ENCODE results near the gene GPR146.

GPR146 gene

GRCh38 chr7:1083729-1084657, 39.6 kb downstream of the GPR146 start:
- no peak overlapping the region for H3K27ac ChIP-seq (ENCODE audit: low read length, poor library complexity, severe bottlenecking)
- H3K9me3 ChIP-seq (ENCODE audit: control insufficient read depth, low read length) = no peaks in the 10 kb centered on the region
- H3K4ac ChIP-seq (ENCODE audit: low read depth in 1 of 2, low read length in 2 of 2) = no peak overlapping the region
- H2AFZ ChIP-seq (ENCODE audit: low read depth, low read length) = no peak overlapping the region
- H3K36me3 ChIP-seq (ENCODE audit: control insufficient read depth in 1 of 2, insufficient read depth in 2 of 2, low read depth in 1 of 2, low read length in 2 of 2) = peaks cover 0 to 28% of the 10 kb centered on the region in 2 experiments
- no peak overlapping the region for H2BK120ac ChIP-seq (ENCODE audit: low read depth, low read length)
- H3K23ac ChIP-seq (ENCODE audit: low read length in 2 of 2) = no peak overlapping the region
- no peak overlapping the region for H2BK15ac ChIP-seq (ENCODE audit: low read depth, poor library complexity, severe bottlenecking)
- no peak overlapping the region for H3K9ac ChIP-seq (ENCODE audit: low read length)
- DNase-seq = no peak
- peaks cover 46% of the 10 kb centered on the region for H3K79me1 ChIP-seq (replicated peaks; ENCODE audit: low read length, poor library complexity, severe bottlenecking)
- peaks cover 44% of the 10 kb centered on the region for H3K4me1 ChIP-seq (ENCODE audit: control insufficient read depth, insufficient read depth, low read depth, low read length)
- no peak overlapping the region for H3K4me2 ChIP-seq (ENCODE audit: low read length, poor library complexity, severe bottlenecking)
- 94% methylated on average over 45 of the region's 45 CpGs for WGBS
- no peaks in the 10 kb centered on the region for H3K27me3 ChIP-seq (ENCODE audit: control insufficient read depth in 1 of 2, insufficient read depth in 1 of 2, low read length in 2 of 2)
- H2AK5ac ChIP-seq (ENCODE audit: low read length, severe bottlenecking) = no peak overlapping the region
- H3K4me3 ChIP-seq (ENCODE audit: insufficient read depth in 1 of 2, low read depth in 1 of 2, low read length in 2 of 2) = no peak overlapping the region
- H4K91ac ChIP-seq (ENCODE audit: low read length) = peak overlapping the region; percentile 56
- H3K14ac ChIP-seq (ENCODE audit: low read length in 2 of 2) = peak overlapping the region in 1 of 2 experiments; percentile 62
- H2BK12ac ChIP-seq (ENCODE audit: low read length in 2 of 2) = no peak overlapping the region
- peak overlapping the region; percentile 5 to 59 for H3K18ac ChIP-seq (ENCODE audit: low read depth in 1 of 2, low read length in 2 of 2)
- no peak overlapping the region for H2BK5ac ChIP-seq (ENCODE audit: low read depth, low read length, poor library complexity, severe bottlenecking)
- H4K8ac ChIP-seq (ENCODE audit: low read length) = no peak overlapping the region

- no peak overlapping the region for H2AK5ac ChIP-seq (ENCODE audit: low read length, severe bottlenecking)
- H4K91ac ChIP-seq (ENCODE audit: low read length) = no peak overlapping the region
- no peak overlapping the region for H3K18ac ChIP-seq (ENCODE audit: low read depth in 1 of 2, low read length in 2 of 2)
- H3K4me3 ChIP-seq (ENCODE audit: insufficient read depth in 1 of 2, low read depth in 1 of 2, low read length in 2 of 2) = no peak overlapping the region
- peaks cover 39% of the 10 kb centered on the region for H3K79me1 ChIP-seq (replicated peaks; ENCODE audit: low read length, poor library complexity, severe bottlenecking)
- H3K4me2 ChIP-seq (ENCODE audit: low read length, poor library complexity, severe bottlenecking) = no peak overlapping the region
- peak overlapping the region; percentile 88 for H3K9ac ChIP-seq (ENCODE audit: low read length)
- H3K14ac ChIP-seq (ENCODE audit: low read length in 2 of 2) = no peak overlapping the region
- WGBS = 66% methylated on average over 10 of the region's 10 CpGs
- H2AFZ ChIP-seq (ENCODE audit: low read depth, low read length) = no peak overlapping the region
- no peaks in the 10 kb centered on the region for H3K9me3 ChIP-seq (ENCODE audit: control insufficient read depth, low read length)
- no peak overlapping the region for H4K8ac ChIP-seq (ENCODE audit: low read length)
- H3K4me1 ChIP-seq (ENCODE audit: control insufficient read depth, insufficient read depth, low read depth, low read length) = peaks cover 46% of the 10 kb centered on the region
- H3K4ac ChIP-seq (ENCODE audit: low read depth in 1 of 2, low read length in 2 of 2) = no peak overlapping the region
- no peak overlapping the region for H3K27ac ChIP-seq (ENCODE audit: low read length, poor library complexity, severe bottlenecking)
- H2BK15ac ChIP-seq (ENCODE audit: low read depth, poor library complexity, severe bottlenecking) = no peak overlapping the region
- no peaks in the 10 kb centered on the region for H3K27me3 ChIP-seq (ENCODE audit: control insufficient read depth in 1 of 2, insufficient read depth in 1 of 2, low read length in 2 of 2)
- H3K23ac ChIP-seq (ENCODE audit: low read length in 2 of 2) = no peak overlapping the region
- H2BK5ac ChIP-seq (ENCODE audit: low read depth, low read length, poor library complexity, severe bottlenecking) = no peak overlapping the region
- peak; percentile 35 for DNase-seq
- H3K36me3 ChIP-seq (ENCODE audit: control insufficient read depth in 1 of 2, insufficient read depth in 2 of 2, low read depth in 1 of 2, low read length in 2 of 2) = peaks cover 0 to 31% of the 10 kb centered on the region in 2 experiments
- H2BK120ac ChIP-seq (ENCODE audit: low read depth, low read length) = no peak overlapping the region
- no peak overlapping the region for H2BK12ac ChIP-seq (ENCODE audit: low read length in 2 of 2)
These were observed 40.9 kb downstream of the GPR146 start for GRCh38 chr7:1085266-1085665.

GRCh38 chr7:1085910-1086421, 41.6 kb downstream of the GPR146 start:
- Histone ChIP-seq H3K9me3 (ENCODE audit: control insufficient read depth, low read length) (no peaks in the 10 kb centered on the region), H3K36me3 (ENCODE audit: control insufficient read depth in 1 of 2, insufficient read depth in 2 of 2, low read depth in 1 of 2, low read length in 2 of 2) (peaks cover 2 to 31% of the 10 kb centered on the region in 2 experiments), H3K27ac (ENCODE audit: low read length, poor library complexity, severe bottlenecking) (no peak overlapping the region), H3K18ac (ENCODE audit: low read depth in 1 of 2, low read length in 2 of 2) (peak overlapping the region in 1 of 2 experiments; percentile 30), H4K8ac (ENCODE audit: low read length) (no peak overlapping the region), H3K27me3 (ENCODE audit: control insufficient read depth in 1 of 2, insufficient read depth in 1 of 2, low read length in 2 of 2) (no peaks in the 10 kb centered on the region), H3K4me3 (ENCODE audit: insufficient read depth in 1 of 2, low read depth in 1 of 2, low read length in 2 of 2) (peak overlapping the region in 1 of 2 experiments; percentile 89), H3K4ac (ENCODE audit: low read depth in 1 of 2, low read length in 2 of 2) (no peak overlapping the region), H3K14ac (ENCODE audit: low read length in 2 of 2) (no peak overlapping the region), H3K4me1 (ENCODE audit: control insufficient read depth, insufficient read depth, low read depth, low read length) (peaks cover 43% of the 10 kb centered on the region), H3K79me1 (replicated peaks; ENCODE audit: low read length, poor library complexity, severe bottlenecking) (peaks cover 36% of the 10 kb centered on the region), H2AK5ac (ENCODE audit: low read length, severe bottlenecking) (no peak overlapping the region), H2BK120ac (ENCODE audit: low read depth, low read length) (no peak overlapping the region), H2BK12ac (ENCODE audit: low read length in 2 of 2) (peak overlapping the region in 1 of 2 experiments; percentile 29), H2BK15ac (ENCODE audit: low read depth, poor library complexity, severe bottlenecking) (peak overlapping the region; percentile 44), H2BK5ac (ENCODE audit: low read depth, low read length, poor library complexity, severe bottlenecking) (no peak overlapping the region), H3K23ac (ENCODE audit: low read length in 2 of 2) (no peak overlapping the region), H3K4me2 (ENCODE audit: low read length, poor library complexity, severe bottlenecking) (no peak overlapping the region), H4K91ac (ENCODE audit: low read length) (no peak overlapping the region), H3K9ac (ENCODE audit: low read length) (peak overlapping the region; percentile 88), H2AFZ (ENCODE audit: low read depth, low read length) (no peak overlapping the region)
- WGBS = 91% methylated on average over 11 of the region's 11 CpGs
- no peak for DNase-seq
